ENCODE results near the gene PTGR2. TPM values are rescaled to one million over a fixed set of nuclear protein-coding genes. Genes with fewer than 3 reads are reported as not detected.

Gene PTGR2
- total and polyA plus RNA-seq, 4 donors = 4.2 to 9.5 (median 7.9) TPM

DNA sequence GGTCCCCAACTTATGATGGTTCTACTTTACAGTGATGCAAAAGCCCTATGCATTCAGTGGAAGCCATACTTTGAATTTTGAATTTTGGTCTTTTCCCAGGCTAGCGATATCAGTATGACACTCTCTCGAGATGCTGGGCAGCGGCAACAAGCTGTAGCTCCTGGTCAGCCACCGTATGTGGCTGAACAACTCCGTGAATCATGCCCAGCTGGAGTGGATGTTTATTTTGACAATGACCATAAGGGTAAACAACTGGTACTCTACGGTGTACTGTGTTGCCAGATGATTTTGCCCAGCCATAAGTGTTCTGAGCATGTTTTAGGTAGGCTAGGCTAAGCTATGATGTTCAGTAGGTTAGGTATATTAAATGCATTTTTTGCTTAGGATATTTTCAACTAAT lies 26.8 kb downstream of the PTGR2 start:
- Histone ChIP-seq H3K9me3 (ENCODE audit: control insufficient read depth in 4 of 4, low read length in 3 of 4) (no peaks in the 10 kb centered on the region), H3K4me1 (ENCODE audit: control insufficient read depth in 4 of 4, insufficient read depth in 4 of 4, low read length in 3 of 4) (no peaks in the 10 kb centered on the region), H3K4me3 (ENCODE audit: low read depth in 1 of 3, low read length in 3 of 3) (no peak overlapping the region), H3K36me3 (ENCODE audit: control insufficient read depth in 4 of 4, insufficient read depth in 3 of 4, low read depth in 1 of 4, low read length in 3 of 4) (peaks cover 3 to 13% (median 4%) of the 10 kb centered on the region in 4 donors), H3K27ac (ENCODE audit: low read depth in 1 of 2, low read length in 2 of 2) (no peak overlapping the region), H3K27me3 (ENCODE audit: control insufficient read depth in 4 of 4, insufficient read depth in 4 of 4, low read length in 3 of 4) (no peaks in the 10 kb centered on the region), H3K9ac (ENCODE audit: low read depth in 1 of 2, low read length in 2 of 2) (no peak overlapping the region)
- no peak for DNase-seq (ENCODE audit: low spot score)
- no peak for TF ChIP-seq HNF4G (IDR thresholded peaks at IDR 0.05)
- TF ChIP-seq, protein P1, sequence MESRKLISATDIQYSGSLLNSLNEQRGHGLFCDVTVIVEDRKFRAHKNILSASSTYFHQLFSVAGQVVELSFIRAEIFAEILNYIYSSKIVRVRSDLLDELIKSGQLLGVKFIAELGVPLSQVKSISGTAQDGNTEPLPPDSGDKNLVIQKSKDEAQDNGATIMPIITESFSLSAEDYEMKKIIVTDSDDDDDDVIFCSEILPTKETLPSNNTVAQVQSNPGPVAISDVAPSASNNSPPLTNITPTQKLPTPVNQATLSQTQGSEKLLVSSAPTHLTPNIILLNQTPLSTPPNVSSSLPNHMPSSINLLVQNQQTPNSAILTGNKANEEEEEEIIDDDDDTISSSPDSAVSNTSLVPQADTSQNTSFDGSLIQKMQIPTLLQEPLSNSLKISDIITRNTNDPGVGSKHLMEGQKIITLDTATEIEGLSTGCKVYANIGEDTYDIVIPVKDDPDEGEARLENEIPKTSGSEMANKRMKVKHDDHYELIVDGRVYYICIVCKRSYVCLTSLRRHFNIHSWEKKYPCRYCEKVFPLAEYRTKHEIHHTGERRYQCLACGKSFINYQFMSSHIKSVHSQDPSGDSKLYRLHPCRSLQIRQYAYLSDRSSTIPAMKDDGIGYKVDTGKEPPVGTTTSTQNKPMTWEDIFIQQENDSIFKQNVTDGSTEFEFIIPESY (IDR thresholded peaks at IDR 0.05) = no peak
- TF ChIP-seq, protein P2, sequence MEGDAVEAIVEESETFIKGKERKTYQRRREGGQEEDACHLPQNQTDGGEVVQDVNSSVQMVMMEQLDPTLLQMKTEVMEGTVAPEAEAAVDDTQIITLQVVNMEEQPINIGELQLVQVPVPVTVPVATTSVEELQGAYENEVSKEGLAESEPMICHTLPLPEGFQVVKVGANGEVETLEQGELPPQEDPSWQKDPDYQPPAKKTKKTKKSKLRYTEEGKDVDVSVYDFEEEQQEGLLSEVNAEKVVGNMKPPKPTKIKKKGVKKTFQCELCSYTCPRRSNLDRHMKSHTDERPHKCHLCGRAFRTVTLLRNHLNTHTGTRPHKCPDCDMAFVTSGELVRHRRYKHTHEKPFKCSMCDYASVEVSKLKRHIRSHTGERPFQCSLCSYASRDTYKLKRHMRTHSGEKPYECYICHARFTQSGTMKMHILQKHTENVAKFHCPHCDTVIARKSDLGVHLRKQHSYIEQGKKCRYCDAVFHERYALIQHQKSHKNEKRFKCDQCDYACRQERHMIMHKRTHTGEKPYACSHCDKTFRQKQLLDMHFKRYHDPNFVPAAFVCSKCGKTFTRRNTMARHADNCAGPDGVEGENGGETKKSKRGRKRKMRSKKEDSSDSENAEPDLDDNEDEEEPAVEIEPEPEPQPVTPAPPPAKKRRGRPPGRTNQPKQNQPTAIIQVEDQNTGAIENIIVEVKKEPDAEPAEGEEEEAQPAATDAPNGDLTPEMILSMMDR (IDR thresholded peaks at IDR 0.05; ENCODE audit: low read depth, low read length, missing input control) = no peak
- no peak for TF ChIP-seq SP1 (IDR thresholded peaks at IDR 0.05)
- TF ChIP-seq TAF1 (conservative IDR thresholded peaks at IDR 0.05) = no peak
- TF ChIP-seq NR2F2 (IDR thresholded peaks at IDR 0.05) = no peak
- no peak for TF ChIP-seq RAD21 (IDR thresholded peaks at IDR 0.05)
- TF ChIP-seq GABPA (IDR thresholded peaks at IDR 0.05 in 1 of 2, conservative IDR thresholded peaks at IDR 0.05 in 1 of 2) = no peak
- no peak for TF ChIP-seq YY1 (IDR thresholded peaks at IDR 0.05)
- TF ChIP-seq, protein P3, sequence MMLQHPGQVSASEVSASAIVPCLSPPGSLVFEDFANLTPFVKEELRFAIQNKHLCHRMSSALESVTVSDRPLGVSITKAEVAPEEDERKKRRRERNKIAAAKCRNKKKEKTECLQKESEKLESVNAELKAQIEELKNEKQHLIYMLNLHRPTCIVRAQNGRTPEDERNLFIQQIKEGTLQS (IDR thresholded peaks at IDR 0.05) = no peak
- TF ChIP-seq, protein P4, sequence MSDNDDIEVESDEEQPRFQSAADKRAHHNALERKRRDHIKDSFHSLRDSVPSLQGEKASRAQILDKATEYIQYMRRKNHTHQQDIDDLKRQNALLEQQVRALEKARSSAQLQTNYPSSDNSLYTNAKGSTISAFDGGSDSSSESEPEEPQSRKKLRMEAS (IDR thresholded peaks at IDR 0.05) = no peak
- TF ChIP-seq, protein P5, sequence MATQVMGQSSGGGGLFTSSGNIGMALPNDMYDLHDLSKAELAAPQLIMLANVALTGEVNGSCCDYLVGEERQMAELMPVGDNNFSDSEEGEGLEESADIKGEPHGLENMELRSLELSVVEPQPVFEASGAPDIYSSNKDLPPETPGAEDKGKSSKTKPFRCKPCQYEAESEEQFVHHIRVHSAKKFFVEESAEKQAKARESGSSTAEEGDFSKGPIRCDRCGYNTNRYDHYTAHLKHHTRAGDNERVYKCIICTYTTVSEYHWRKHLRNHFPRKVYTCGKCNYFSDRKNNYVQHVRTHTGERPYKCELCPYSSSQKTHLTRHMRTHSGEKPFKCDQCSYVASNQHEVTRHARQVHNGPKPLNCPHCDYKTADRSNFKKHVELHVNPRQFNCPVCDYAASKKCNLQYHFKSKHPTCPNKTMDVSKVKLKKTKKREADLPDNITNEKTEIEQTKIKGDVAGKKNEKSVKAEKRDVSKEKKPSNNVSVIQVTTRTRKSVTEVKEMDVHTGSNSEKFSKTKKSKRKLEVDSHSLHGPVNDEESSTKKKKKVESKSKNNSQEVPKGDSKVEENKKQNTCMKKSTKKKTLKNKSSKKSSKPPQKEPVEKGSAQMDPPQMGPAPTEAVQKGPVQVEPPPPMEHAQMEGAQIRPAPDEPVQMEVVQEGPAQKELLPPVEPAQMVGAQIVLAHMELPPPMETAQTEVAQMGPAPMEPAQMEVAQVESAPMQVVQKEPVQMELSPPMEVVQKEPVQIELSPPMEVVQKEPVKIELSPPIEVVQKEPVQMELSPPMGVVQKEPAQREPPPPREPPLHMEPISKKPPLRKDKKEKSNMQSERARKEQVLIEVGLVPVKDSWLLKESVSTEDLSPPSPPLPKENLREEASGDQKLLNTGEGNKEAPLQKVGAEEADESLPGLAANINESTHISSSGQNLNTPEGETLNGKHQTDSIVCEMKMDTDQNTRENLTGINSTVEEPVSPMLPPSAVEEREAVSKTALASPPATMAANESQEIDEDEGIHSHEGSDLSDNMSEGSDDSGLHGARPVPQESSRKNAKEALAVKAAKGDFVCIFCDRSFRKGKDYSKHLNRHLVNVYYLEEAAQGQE (IDR thresholded peaks at IDR 0.05) = no peak
- TF ChIP-seq EGR1 (IDR thresholded peaks at IDR 0.05; ENCODE audit: low read depth in 2 of 2) = no peak
- no peak for TF ChIP-seq JUND (IDR thresholded peaks at IDR 0.05)
- TF ChIP-seq FOXA1 (IDR thresholded peaks at IDR 0.05) = no peak
- no peak for TF ChIP-seq HNF4A (conservative IDR thresholded peaks at IDR 0.05)
- 91% methylated on average over 6 of the region's 6 CpGs for WGBS

DNA sequence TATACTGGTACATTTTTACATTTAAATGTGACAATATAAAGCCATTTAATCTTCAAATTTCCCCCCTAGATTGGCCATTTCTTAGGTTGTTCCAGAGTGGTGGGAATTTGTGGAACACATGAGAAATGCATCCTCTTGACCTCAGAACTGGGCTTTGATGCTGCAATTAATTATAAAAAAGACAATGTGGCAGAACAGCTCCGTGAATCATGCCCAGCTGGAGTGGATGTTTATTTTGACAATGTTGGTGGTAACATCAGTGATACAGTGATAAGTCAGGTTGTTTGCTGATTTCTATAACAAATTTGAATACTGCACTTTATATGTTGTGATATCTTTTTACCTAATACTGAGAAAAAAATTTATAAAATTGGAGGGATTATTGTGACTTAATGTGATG lies 27.4 kb downstream of the PTGR2 start:
- DNase-seq (ENCODE audit: low spot score) = no peak
- TF ChIP-seq HNF4G (IDR thresholded peaks at IDR 0.05) (no peak), EGR1 (IDR thresholded peaks at IDR 0.05; ENCODE audit: low read depth in 2 of 2) (no peak), YY1 (IDR thresholded peaks at IDR 0.05) (no peak), GABPA (IDR thresholded peaks at IDR 0.05 in 1 of 2, conservative IDR thresholded peaks at IDR 0.05 in 1 of 2) (no peak)
- TF ChIP-seq, protein P2 (IDR thresholded peaks at IDR 0.05; ENCODE audit: low read depth, low read length, missing input control) = no peak
- H3K27me3 ChIP-seq (ENCODE audit: control insufficient read depth in 4 of 4, insufficient read depth in 4 of 4, low read length in 3 of 4) = no peaks in the 10 kb centered on the region
- no peak overlapping the region for H3K27ac ChIP-seq (ENCODE audit: low read depth in 1 of 2, low read length in 2 of 2)
- H3K9me3 ChIP-seq (ENCODE audit: control insufficient read depth in 4 of 4, low read length in 3 of 4) = no peaks in the 10 kb centered on the region
- H3K4me1 ChIP-seq (ENCODE audit: control insufficient read depth in 4 of 4, insufficient read depth in 4 of 4, low read length in 3 of 4) = no peaks in the 10 kb centered on the region
- peaks cover 3 to 11% (median 4%) of the 10 kb centered on the region in 4 donors for H3K36me3 ChIP-seq (ENCODE audit: control insufficient read depth in 4 of 4, insufficient read depth in 3 of 4, low read depth in 1 of 4, low read length in 3 of 4)
- H3K4me3 ChIP-seq (ENCODE audit: low read depth in 1 of 3, low read length in 3 of 3) = no peak overlapping the region
- no peak overlapping the region for H3K9ac ChIP-seq (ENCODE audit: low read depth in 1 of 2, low read length in 2 of 2)
- WGBS = 97% methylated on average over 1 of the region's 1 CpG
